RWPE1 (cell line): ENCODE measurements around the gene D2HGDH.
"Not testable (repeated sequence)": the region's sequence is repeated elsewhere in the genome, so short reads cannot be mapped to it uniquely, and the experiment has no call there.

ENCODE experiments used
- CTCF ChIA-PET: fragments of 350-600 bp; sonication (Branson Sonifier 250); formaldehyde crosslinking; extraction: SDS; loops from one replicate; lab custom pipeline; 2021; lab: Yijun Ruan, JAX
- POLR2A ChIA-PET: fragments of 400-600 bp; formaldehyde crosslinking; extraction: SDS; loops from one replicate; lab custom pipeline; 2020; ENCODE audit warnings: antibody characterized with exemption; ENCODE audit not compliant: low non-redundant PET; lab: Yijun Ruan, JAX
- DNase-seq: peaks from one replicate; pipeline ENCODE4 v3.0.0; 2012; ENCODE audit warnings: low spot score
- H3K27ac ChIP-seq: fragments of 450-650 bp; 2 replicates; pipeline ENCODE4 v1.5.1; 2017
- TF ChIP-seq, protein P1 (sequence below): fragments of 450-650 bp; conservative IDR thresholded peaks from 2 replicates; pipeline ENCODE4 v1.5.1; 2017; ENCODE audit warnings: low read depth, mild to moderate bottlenecking

The D2HGDH gene

DNA sequence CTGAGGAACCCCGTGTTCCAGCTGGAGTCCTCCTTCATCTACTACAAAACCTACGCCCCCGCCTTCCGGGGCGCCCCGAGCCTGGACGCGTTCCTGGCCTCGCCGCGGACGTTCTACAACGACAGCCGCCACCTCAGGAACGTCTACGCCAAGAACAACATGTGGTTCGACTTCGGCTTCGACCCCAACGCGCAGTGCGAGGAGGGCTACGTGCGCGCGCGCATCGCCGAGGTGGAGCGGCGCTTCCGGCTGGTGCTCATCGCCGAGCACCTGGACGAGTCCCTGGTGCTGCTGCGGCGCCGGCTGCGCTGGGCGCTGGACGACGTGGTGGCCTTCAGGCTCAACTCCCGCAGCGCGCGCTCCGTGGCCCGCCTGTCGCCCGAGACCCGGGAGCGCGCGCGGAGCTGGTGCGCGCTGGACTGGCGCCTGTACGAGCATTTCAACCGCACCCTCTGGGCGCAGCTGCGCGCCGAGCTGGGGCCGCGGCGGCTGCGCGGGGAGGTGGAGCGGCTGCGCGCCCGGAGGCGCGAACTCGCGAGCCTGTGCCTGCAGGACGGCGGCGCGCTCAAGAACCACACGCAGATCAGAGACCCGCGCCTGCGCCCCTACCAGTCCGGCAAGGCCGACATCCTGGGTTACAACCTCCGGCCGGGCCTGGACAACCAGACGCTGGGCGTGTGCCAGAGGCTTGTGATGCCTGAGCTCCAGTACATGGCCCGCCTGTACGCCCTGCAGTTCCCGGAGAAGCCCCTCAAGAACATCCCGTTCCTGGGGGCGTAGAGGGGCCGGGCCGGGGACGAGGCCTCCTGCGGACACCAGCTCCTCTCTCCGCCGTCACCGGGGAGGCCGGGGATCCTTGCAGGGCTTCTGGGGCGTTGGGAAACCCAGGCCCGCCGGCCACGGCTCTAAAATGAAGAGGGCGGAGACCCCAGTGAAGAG is 69.2 kb downstream of the D2HGDH start:
- TF ChIP-seq, protein P1, sequence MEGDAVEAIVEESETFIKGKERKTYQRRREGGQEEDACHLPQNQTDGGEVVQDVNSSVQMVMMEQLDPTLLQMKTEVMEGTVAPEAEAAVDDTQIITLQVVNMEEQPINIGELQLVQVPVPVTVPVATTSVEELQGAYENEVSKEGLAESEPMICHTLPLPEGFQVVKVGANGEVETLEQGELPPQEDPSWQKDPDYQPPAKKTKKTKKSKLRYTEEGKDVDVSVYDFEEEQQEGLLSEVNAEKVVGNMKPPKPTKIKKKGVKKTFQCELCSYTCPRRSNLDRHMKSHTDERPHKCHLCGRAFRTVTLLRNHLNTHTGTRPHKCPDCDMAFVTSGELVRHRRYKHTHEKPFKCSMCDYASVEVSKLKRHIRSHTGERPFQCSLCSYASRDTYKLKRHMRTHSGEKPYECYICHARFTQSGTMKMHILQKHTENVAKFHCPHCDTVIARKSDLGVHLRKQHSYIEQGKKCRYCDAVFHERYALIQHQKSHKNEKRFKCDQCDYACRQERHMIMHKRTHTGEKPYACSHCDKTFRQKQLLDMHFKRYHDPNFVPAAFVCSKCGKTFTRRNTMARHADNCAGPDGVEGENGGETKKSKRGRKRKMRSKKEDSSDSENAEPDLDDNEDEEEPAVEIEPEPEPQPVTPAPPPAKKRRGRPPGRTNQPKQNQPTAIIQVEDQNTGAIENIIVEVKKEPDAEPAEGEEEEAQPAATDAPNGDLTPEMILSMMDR: no peak
- H3K27ac ChIP-seq: no peak overlapping the region
- CTCF ChIA-PET: interaction anchor here (0.6 to 1.4 kb wide), 3 partner anchors 40 to 76 kb away, joined by 3 to 4 read pairs (median 4); no protein-coding TSS in a partner anchor
- POLR2A ChIA-PET: no interaction called here
- peak; percentile 20 for DNase-seq

DNA sequence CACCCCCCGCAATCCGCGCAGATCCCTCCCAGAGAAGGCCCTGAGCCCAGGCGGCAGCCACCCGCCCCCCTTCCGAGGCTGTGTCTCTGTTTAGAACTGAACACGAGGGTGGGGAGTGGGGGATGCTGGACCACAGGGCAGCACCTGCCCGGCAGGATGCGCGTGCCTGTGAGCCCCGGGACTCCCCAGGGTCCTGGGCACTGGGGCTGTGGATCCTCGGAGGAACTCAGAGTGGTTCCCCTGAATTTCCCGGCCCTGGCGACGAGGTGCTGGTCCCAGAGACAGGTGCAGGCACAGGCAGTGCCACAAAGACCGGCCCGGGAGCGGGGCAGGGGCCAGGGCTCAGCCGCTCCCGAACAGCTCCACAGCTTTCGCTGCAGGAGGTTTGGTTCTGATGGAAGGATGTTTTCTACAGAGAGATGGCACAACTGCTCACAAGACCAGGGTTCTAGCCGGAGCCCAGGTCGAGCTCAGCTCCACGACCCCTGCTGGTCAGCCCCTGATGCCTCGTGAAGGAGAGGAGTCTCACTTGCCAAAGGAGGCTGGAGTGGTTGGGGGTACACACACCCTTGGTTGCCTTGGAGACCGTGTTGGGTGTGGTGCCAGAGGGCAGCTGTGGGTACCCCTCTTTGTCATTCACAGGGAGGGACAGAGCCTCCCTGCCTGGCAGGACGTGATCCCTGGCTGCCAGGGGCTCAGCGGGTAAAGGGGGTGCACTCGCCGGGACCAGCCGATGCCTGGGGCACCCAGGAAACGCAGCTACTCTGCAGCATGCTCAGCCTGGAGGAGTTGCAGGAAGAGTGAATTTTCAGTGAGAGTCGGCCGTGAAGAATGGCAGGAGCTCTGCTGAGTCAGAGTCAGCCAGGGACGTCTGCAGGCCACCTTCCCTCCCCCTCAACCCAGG is 70.1 kb downstream of the D2HGDH start:
- CTCF ChIA-PET: interaction anchor here (0.6 to 1.4 kb wide), 3 partner anchors 40 to 75 kb away, joined by 3 to 4 read pairs (median 4); no protein-coding TSS in a partner anchor

DNA sequence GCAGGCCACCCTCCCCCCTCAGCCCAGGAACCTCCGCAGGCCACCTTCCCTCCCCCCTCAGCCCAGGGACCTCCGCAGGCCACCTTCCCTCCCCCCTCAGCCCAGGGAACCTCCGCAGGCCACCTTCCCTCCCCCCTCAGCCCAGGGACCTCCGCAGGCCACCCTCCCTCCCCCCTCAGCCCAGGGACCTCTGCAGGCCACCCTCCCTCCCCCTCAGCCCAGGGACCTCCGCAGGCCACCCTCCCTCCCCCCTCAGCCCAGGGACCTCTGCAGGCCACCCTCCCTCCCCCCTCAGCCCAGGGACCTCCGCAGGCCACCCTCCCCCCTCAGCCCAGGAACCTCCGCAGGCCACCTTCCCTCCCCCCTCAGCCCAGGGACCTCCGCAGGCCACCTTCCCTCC is 71.8 kb downstream of the D2HGDH start:
- H3K27ac ChIP-seq, POLR2A ChIA-PET, DNase-seq, CTCF ChIA-PET: not testable (repeated sequence)

More for the DNA sequence above, 70.1 kb downstream of the D2HGDH start:
- H3K27ac ChIP-seq: no peak overlapping the region
- TF ChIP-seq, protein P1: no peak
- POLR2A ChIA-PET: no interaction called here
- DNase-seq: no peak

DNA sequence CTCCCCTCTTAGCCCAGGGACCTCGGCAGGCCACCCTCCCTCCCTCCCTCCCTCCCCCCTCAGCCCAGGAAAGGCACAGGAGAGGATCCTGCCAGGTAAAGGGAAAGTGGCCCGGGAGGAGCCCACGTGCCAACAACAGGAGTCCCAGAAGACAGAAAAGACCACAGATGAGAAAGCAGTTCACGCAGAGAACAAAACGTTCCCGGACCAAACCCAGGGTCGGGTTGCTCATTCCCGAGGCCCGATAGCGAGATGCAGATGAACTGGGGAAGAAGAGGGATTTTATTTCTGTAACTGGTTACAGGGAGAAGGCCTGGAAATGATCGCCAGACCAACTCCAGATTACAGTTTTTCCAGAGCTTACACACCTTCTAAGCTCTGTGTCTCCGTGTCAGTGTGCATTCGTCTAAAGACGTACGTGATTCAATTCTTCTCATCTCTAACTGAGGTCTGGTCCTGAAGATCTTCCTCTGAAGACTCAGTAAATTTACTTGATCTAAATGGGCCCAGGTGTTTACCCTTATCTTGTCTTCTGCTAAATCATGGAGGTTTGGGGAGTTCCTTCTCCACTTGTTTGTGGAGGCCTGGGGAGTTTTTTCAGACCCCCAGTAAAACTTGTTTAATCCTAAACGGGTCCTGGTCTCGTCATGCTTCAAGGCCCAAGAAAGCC is 73.8 kb downstream of the D2HGDH start:
- no peak overlapping the region for H3K27ac ChIP-seq
- DNase-seq: no peak
- CTCF ChIA-PET: no interaction called here
- POLR2A ChIA-PET: no interaction called here
- TF ChIP-seq, protein P1: no peak

DNA sequence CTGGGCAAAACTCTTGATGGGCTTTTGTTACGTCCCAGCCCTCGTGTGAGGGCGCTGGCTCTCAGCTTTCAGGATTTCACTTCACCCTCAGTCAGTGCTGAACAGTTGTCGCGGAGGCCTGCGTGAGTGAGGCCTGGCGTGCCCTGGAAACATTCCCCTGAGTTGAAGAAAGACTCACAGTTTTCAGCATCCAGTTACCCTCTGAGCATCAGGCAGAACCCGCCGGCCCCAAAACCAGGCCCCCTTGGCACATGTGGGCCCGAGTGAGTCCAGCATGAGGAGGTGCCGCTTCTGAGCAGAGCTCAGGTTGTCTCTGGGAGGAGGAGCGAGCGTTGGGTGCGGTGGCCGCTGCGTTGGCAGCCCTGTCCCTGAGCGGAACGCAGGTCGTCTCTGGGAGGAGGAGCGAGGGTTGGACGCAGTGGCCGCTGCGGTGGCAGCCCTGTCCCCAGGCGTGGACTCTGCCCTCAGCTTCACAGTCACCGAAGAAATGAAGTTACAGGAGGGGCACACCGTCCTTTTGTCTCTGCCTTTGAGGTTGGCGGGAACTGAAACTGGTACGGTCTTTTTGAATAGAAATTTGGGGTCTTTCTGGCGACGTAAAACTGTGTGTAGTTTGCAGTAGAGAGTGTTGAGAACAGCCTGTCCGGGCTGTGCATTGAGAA is 74.4 kb downstream of the D2HGDH start, which contains the start of gene NEU4:
TSS of gene NEU4 (plus strand) at position 473 of the 662 bp plus-strand sequence. CDS start 5,292 bp downstream, outside the sequence.
- H3K27ac ChIP-seq: no peak within 1 kb of the TSS
- TF ChIP-seq, protein P1: no peak
- no peak for DNase-seq
- ChIA-PET CTCF (no interaction called here), POLR2A (no interaction called here)
